ENCODE data around the gene RAB36. TPM values are rescaled to one million over a fixed set of nuclear protein-coding genes. Genes with fewer than 3 reads are reported as not detected.

The RAB36 gene
- total RNA-seq, 3 donors from 2014 or later: 1.3 to 4.8 (median 2.9) TPM

- H3K9me3 ChIP-seq: no peaks in the 10 kb centered on the region
- H3K27me3 ChIP-seq: no peaks in the 10 kb centered on the region
- H3K36me3 ChIP-seq: no peaks in the 10 kb centered on the region
- no peaks in the 10 kb centered on the region for H3K4me1 ChIP-seq
- H3K27ac ChIP-seq: no peak overlapping the region
- intact Hi-C loops (cut with DNase I; ENCODE audit: low total_unique reads): no loop called here
- no peak overlapping the region for H3K4me3 ChIP-seq
- TF ChIP-seq, protein P1, sequence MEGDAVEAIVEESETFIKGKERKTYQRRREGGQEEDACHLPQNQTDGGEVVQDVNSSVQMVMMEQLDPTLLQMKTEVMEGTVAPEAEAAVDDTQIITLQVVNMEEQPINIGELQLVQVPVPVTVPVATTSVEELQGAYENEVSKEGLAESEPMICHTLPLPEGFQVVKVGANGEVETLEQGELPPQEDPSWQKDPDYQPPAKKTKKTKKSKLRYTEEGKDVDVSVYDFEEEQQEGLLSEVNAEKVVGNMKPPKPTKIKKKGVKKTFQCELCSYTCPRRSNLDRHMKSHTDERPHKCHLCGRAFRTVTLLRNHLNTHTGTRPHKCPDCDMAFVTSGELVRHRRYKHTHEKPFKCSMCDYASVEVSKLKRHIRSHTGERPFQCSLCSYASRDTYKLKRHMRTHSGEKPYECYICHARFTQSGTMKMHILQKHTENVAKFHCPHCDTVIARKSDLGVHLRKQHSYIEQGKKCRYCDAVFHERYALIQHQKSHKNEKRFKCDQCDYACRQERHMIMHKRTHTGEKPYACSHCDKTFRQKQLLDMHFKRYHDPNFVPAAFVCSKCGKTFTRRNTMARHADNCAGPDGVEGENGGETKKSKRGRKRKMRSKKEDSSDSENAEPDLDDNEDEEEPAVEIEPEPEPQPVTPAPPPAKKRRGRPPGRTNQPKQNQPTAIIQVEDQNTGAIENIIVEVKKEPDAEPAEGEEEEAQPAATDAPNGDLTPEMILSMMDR (IDR thresholded peaks at IDR 0.05): no peak
- TF ChIP-seq POLR2AphosphoS5 (IDR thresholded peaks at IDR 0.05) (no peak), POLR2A (IDR thresholded peaks at IDR 0.05) (no peak)
- no peak for DNase-seq (ENCODE audit: low spot score in 2 of 2)
These were observed 11.0 kb downstream of the RAB36 start for GRCh38 chr22:23156286-23156685.

- H3K4me1 ChIP-seq: no peaks in the 10 kb centered on the region
- intact Hi-C loops (cut with DNase I; ENCODE audit: low total_unique reads): no loop called here
- H3K27ac ChIP-seq: no peak overlapping the region
- H3K36me3 ChIP-seq: no peaks in the 10 kb centered on the region
- TF ChIP-seq, protein P1 (IDR thresholded peaks at IDR 0.05): no peak
- TF ChIP-seq POLR2AphosphoS5 (IDR thresholded peaks at IDR 0.05) (no peak), POLR2A (IDR thresholded peaks at IDR 0.05) (no peak)
- no peak for DNase-seq (ENCODE audit: low spot score in 2 of 2)
- no peaks in the 10 kb centered on the region for H3K9me3 ChIP-seq
- H3K27me3 ChIP-seq: no peaks in the 10 kb centered on the region
- no peak overlapping the region for H3K4me3 ChIP-seq
These were observed 12.6 kb downstream of the RAB36 start for GRCh38 chr22:23157560-23158515.

DNA sequence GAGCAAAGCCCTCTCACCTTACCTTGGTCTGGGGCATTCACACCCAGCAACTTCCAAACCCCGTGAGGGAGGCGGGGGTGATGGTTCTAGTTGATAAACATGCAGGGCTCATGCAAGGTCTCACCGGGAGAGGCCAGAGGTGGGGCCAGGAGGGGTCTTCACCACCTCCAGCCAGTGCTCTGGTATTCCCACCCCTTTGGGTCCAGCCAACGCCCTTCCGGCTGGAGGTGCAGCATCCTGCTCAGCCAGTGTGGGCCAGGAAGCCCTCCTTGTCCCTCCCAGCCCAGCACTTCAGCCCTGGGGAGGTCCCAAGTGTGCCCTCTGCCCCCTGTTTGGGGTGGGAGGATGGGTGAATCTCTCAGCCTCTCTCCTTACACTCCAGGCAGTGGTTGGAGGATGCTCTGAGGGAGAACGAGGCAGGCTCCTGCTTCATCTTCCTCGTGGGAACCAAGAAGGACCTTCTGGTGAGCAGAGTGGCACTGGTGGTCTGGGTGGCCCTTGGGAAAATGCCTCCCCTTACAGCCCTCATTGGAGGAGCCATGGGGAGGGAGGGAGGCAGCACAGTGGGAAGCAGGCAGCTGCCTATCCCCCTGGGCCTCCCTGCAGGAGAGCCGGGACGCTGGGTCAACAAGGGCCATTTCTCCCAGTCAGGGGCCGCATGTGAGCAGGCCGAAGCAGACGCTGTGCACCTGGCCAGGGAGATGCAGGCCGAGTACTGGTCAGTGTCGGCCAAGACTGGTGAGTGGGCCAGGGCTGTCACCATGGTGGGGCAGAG is 13.4 kb downstream of the RAB36 start:
- Histone ChIP-seq H3K4me1 (no peaks in the 10 kb centered on the region), H3K36me3 (no peaks in the 10 kb centered on the region), H3K4me3 (no peak overlapping the region), H3K9me3 (no peaks in the 10 kb centered on the region), H3K27ac (no peak overlapping the region), H3K27me3 (no peaks in the 10 kb centered on the region)
- intact Hi-C loops (cut with DNase I; ENCODE audit: low total_unique reads): no loop called here
- DNase-seq (ENCODE audit: low spot score in 2 of 2): no peak
- TF ChIP-seq, protein P1 (IDR thresholded peaks at IDR 0.05): no peak

GRCh38 chr22:23159291-23159630 is 14.0 kb downstream of the RAB36 start:
- no peaks in the 10 kb centered on the region for H3K36me3 ChIP-seq
- TF ChIP-seq POLR2AphosphoS5 (IDR thresholded peaks at IDR 0.05) (no peak), POLR2A (IDR thresholded peaks at IDR 0.05) (no peak)
- TF ChIP-seq, protein P1 (IDR thresholded peaks at IDR 0.05): no peak
- DNase-seq (ENCODE audit: low spot score in 2 of 2): no peak
- no peaks in the 10 kb centered on the region for H3K27me3 ChIP-seq
- no peak overlapping the region for H3K27ac ChIP-seq
- H3K4me1 ChIP-seq: no peaks in the 10 kb centered on the region
- intact Hi-C loops (cut with DNase I; ENCODE audit: low total_unique reads): no loop called here
- no peak overlapping the region for H3K4me3 ChIP-seq
- no peaks in the 10 kb centered on the region for H3K9me3 ChIP-seq

GRCh38 chr22:23161029-23161428 is 15.8 kb downstream of the RAB36 start:
- H3K27ac ChIP-seq: no peak overlapping the region
- no peaks in the 10 kb centered on the region for H3K9me3 ChIP-seq
- DNase-seq (ENCODE audit: low spot score in 2 of 2): no peak
- H3K27me3 ChIP-seq: no peaks in the 10 kb centered on the region
- no peak overlapping the region for H3K4me3 ChIP-seq
- no peak for TF ChIP-seq POLR2A (IDR thresholded peaks at IDR 0.05)
- no peaks in the 10 kb centered on the region for H3K36me3 ChIP-seq
- H3K4me1 ChIP-seq: no peaks in the 10 kb centered on the region
- intact Hi-C loops (cut with DNase I; ENCODE audit: low total_unique reads): no loop called here
